SK-N-SH treated with all-trans-retinoic acid at 6 μM for 48 hours (cell line): ENCODE data around the gene KCNJ16.

Source experiments
- CSDC2 ChIP-seq: fragments of 250-450 bp; sonication (Bioruptor Pico); IDR thresholded peaks from 2 replicates; pipeline ENCODE4 v1.5.0; 2020; ENCODE audit warnings: mild to moderate bottlenecking, moderate library complexity
- ESRRG ChIP-seq: fragments of 250-450 bp; sonication (Bioruptor Pico); IDR thresholded peaks from 2 replicates; pipeline ENCODE4 v1.6.1; 2021; ENCODE audit warnings: mild to moderate bottlenecking
- ISL1 ChIP-seq: fragments of 250-450 bp; sonication (Bioruptor Pico); IDR thresholded peaks from 2 replicates; pipeline ENCODE4 v2.1.2; 2022; ENCODE audit warnings: mild to moderate bottlenecking, moderate library complexity
- OSR1 ChIP-seq: fragments of 250-450 bp; sonication (Bioruptor Pico); IDR thresholded peaks from 2 replicates; pipeline ENCODE4 v1.8.0; 2022; ENCODE audit warnings: moderate library complexity, mild to moderate bottlenecking, inconsistent platforms
- RARB ChIP-seq: fragments of 250-450 bp; sonication (Bioruptor Pico); IDR thresholded peaks from 2 replicates; pipeline ENCODE4 v1.8.0; 2021; ENCODE audit warnings: mild to moderate bottlenecking, moderate library complexity
- TCF4 ChIP-seq: fragments of 250-450 bp; sonication (Bioruptor Pico); IDR thresholded peaks from 2 replicates; pipeline ENCODE4 v1.8.0; 2021; ENCODE audit warnings: mild to moderate bottlenecking, moderate library complexity, borderline replicate concordance
- ZC3H10 ChIP-seq: fragments of 250-450 bp; sonication (Bioruptor Pico); IDR thresholded peaks from 2 replicates; pipeline ENCODE4 v1.5.1; 2021; ENCODE audit warnings: mild to moderate bottlenecking, moderate library complexity
- ZFP3 ChIP-seq: fragments of 250-450 bp; sonication (Bioruptor Pico); IDR thresholded peaks from 2 replicates; pipeline ENCODE4 v1.5.0; 2020; ENCODE audit warnings: mild to moderate bottlenecking, moderate library complexity
- ZNF70 ChIP-seq: fragments of 450-650 bp; formaldehyde crosslinking; IDR thresholded peaks from 2 replicates; pipeline ENCODE4 v1.5.0; 2020; ENCODE audit warnings: mild to moderate bottlenecking, moderate library complexity
- TF ChIP-seq, protein P1 (sequence below): fragments of 250-450 bp; sonication (Bioruptor Pico); IDR thresholded peaks from 2 replicates; pipeline ENCODE4 v1.8.0; 2020; ENCODE audit warnings: mild to moderate bottlenecking, moderate library complexity, borderline replicate concordance
- TF ChIP-seq, protein P2 (sequence below): fragments of 250-450 bp; sonication (Bioruptor Pico); IDR thresholded peaks from 2 replicates; pipeline ENCODE4 v1.5.0; 2020; ENCODE audit warnings: mild to moderate bottlenecking, moderate library complexity
- TF ChIP-seq, protein P3 (sequence below): fragments of 250-450 bp; sonication (Bioruptor Pico); IDR thresholded peaks from 2 replicates; pipeline ENCODE4 v1.5.1; 2020; ENCODE audit warnings: low read depth, mild to moderate bottlenecking, moderate library complexity

DNA sequence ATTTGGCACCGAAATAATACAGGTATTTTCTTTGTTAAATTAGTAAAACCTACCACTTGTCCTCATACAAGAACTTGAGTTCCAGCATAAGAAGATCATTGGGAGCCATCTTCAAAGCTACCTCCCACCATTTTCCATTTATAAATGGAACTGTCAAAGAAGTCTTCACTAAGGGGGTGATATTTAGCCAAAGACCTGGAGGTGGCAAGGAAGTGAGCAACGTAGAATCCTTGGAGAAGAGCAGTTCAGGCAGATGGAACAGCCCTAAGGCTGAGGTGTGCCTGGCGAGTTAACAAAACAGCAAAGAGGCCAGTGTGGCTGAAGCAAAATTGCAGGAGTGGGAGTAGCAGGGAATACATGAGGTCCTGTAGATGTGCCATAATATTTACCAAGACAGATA, 1.8 kb downstream of the KCNJ16 start:
- TF ChIP-seq, protein P1, sequence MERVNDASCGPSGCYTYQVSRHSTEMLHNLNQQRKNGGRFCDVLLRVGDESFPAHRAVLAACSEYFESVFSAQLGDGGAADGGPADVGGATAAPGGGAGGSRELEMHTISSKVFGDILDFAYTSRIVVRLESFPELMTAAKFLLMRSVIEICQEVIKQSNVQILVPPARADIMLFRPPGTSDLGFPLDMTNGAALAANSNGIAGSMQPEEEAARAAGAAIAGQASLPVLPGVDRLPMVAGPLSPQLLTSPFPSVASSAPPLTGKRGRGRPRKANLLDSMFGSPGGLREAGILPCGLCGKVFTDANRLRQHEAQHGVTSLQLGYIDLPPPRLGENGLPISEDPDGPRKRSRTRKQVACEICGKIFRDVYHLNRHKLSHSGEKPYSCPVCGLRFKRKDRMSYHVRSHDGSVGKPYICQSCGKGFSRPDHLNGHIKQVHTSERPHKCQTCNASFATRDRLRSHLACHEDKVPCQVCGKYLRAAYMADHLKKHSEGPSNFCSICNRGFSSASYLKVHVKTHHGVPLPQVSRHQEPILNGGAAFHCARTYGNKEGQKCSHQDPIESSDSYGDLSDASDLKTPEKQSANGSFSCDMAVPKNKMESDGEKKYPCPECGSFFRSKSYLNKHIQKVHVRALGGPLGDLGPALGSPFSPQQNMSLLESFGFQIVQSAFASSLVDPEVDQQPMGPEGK: no peak
- TF ChIP-seq ESRRG: no peak
- TF ChIP-seq, protein P2, sequence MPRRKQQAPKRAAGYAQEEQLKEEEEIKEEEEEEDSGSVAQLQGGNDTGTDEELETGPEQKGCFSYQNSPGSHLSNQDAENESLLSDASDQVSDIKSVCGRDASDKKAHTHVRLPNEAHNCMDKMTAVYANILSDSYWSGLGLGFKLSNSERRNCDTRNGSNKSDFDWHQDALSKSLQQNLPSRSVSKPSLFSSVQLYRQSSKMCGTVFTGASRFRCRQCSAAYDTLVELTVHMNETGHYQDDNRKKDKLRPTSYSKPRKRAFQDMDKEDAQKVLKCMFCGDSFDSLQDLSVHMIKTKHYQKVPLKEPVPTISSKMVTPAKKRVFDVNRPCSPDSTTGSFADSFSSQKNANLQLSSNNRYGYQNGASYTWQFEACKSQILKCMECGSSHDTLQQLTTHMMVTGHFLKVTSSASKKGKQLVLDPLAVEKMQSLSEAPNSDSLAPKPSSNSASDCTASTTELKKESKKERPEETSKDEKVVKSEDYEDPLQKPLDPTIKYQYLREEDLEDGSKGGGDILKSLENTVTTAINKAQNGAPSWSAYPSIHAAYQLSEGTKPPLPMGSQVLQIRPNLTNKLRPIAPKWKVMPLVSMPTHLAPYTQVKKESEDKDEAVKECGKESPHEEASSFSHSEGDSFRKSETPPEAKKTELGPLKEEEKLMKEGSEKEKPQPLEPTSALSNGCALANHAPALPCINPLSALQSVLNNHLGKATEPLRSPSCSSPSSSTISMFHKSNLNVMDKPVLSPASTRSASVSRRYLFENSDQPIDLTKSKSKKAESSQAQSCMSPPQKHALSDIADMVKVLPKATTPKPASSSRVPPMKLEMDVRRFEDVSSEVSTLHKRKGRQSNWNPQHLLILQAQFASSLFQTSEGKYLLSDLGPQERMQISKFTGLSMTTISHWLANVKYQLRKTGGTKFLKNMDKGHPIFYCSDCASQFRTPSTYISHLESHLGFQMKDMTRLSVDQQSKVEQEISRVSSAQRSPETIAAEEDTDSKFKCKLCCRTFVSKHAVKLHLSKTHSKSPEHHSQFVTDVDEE: no peak
- no peak for TF ChIP-seq ZC3H10 (CRISPR knock-in tag)
- no peak for TF ChIP-seq OSR1
- TF ChIP-seq ISL1: no peak
- no peak for TF ChIP-seq CSDC2 (CRISPR knock-in tag)
- no peak for TF ChIP-seq RARB (CRISPR knock-in tag)
- TF ChIP-seq, protein P3, sequence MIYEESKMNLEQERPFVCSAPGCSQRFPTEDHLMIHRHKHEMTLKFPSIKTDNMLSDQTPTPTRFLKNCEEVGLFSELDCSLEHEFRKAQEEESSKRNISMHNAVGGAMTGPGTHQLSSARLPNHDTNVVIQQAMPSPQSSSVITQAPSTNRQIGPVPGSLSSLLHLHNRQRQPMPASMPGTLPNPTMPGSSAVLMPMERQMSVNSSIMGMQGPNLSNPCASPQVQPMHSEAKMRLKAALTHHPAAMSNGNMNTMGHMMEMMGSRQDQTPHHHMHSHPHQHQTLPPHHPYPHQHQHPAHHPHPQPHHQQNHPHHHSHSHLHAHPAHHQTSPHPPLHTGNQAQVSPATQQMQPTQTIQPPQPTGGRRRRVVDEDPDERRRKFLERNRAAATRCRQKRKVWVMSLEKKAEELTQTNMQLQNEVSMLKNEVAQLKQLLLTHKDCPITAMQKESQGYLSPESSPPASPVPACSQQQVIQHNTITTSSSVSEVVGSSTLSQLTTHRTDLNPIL (CRISPR knock-in tag): no peak
- TF ChIP-seq TCF4 (CRISPR knock-in tag): no peak
- no peak for TF ChIP-seq ZNF70 (CRISPR knock-in tag)
- TF ChIP-seq ZFP3 (CRISPR knock-in tag): no peak
